Activated CD4-positive, alpha-beta T cell treated with anti-CD3 and anti-CD28 coated beads, Interleukin-2, amount 50 U/mL, for 4 hours (primary cell): ENCODE measurements around the gene C15orf40.
"Not testable (repeated sequence)": the region's sequence is repeated elsewhere in the genome, so short reads cannot be mapped to it uniquely, and the experiment has no call there.

Experiments
- DNase-seq, 2 experiments: peaks; one replicate each; pipeline ENCODE4 v3.0.0-alpha.2; 2020

C15orf40 gene

GRCh38 chr15:82950746-82951370 lies 60.6 kb downstream of the C15orf40 start:
- DNase-seq: no peak

- DNase-seq: no peak
Observed at GRCh38 chr15:82950295-82950694, 61.1 kb downstream of the C15orf40 start.

- DNase-seq: no peak
Observed at GRCh38 chr15:82946155-82946701, 65.2 kb downstream of the C15orf40 start.

- DNase-seq: no peak
Observed at GRCh38 chr15:82945326-82945725, 66.1 kb downstream of the C15orf40 start.

GRCh38 chr15:82944821-82945220 lies 66.6 kb downstream of the C15orf40 start:
- no peak for DNase-seq

- DNase-seq: no peak
Observed at GRCh38 chr15:82944056-82944455, 67.4 kb downstream of the C15orf40 start.

- DNase-seq: no peak
Observed at GRCh38 chr15:82943176-82943575, 68.3 kb downstream of the C15orf40 start.

GRCh38 chr15:82942691-82943090 lies 68.7 kb downstream of the C15orf40 start:
- DNase-seq: no peak

GRCh38 chr15:82939678-82940077 lies 71.8 kb downstream of the C15orf40 start:
- DNase-seq: not testable (repeated sequence)
